Neural progenitor cell (in vitro differentiated cells): Measurements from ENCODE around the gene NFKBIA.

Source experiments
- EZH2 ChIP-seq: fragments of 200-600 bp; sonication (generic); IDR thresholded peaks from 2 replicates; pipeline ENCODE4 v1.6.1; 2017; ENCODE audit warnings: antibody characterized with exemption, mild to moderate bottlenecking, moderate library complexity
- EZH2phosphoT487 ChIP-seq: fragments of 200-600 bp; sonication (generic); IDR thresholded peaks from 2 replicates; pipeline ENCODE4 v1.6.1; 2017; ENCODE audit warnings: antibody characterized with exemption
- TF ChIP-seq, protein P1 (sequence below): fragments of 200-600 bp; sonication (generic); IDR thresholded peaks from 2 replicates; pipeline ENCODE4 v1.5.1; 2017; ENCODE audit warnings: antibody characterized with exemption, mild to moderate bottlenecking

DNA sequence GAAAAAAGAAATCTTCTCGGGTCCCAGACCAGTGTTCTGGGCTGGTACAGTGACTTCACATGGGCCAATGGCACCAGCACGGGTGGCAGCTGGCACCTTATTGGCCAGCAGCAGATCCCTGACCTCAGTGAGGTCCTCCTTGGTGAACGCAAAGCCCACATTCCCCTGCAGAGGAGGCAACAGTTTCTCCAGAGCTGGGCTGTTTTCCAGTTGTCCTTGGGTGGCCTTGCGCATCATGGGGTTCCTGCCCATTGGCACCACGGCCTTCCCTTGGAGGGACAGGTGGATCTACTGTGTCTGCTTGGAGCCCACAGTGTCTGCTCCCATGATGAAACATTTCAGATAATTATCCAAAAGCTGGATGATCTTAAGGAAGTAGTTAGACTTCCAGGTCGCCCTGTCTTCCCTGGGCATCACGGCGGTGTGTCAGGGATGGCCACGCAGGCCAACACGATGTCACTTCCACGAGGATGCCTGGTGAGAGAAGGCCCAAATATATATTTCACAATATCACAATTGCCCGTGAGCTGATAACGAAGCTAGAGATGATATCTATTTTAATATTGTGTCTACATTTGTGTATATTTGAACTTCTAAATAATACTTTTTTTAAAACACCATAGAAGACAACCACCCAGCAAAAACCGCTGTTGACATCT is 15.8 kb downstream of the NFKBIA start:
- TF ChIP-seq, protein P1, sequence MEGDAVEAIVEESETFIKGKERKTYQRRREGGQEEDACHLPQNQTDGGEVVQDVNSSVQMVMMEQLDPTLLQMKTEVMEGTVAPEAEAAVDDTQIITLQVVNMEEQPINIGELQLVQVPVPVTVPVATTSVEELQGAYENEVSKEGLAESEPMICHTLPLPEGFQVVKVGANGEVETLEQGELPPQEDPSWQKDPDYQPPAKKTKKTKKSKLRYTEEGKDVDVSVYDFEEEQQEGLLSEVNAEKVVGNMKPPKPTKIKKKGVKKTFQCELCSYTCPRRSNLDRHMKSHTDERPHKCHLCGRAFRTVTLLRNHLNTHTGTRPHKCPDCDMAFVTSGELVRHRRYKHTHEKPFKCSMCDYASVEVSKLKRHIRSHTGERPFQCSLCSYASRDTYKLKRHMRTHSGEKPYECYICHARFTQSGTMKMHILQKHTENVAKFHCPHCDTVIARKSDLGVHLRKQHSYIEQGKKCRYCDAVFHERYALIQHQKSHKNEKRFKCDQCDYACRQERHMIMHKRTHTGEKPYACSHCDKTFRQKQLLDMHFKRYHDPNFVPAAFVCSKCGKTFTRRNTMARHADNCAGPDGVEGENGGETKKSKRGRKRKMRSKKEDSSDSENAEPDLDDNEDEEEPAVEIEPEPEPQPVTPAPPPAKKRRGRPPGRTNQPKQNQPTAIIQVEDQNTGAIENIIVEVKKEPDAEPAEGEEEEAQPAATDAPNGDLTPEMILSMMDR: no peak
- no peak for TF ChIP-seq EZH2phosphoT487
- TF ChIP-seq EZH2: no peak
